ENCODE results near the gene SKP2. TPM values are rescaled to one million over a fixed set of nuclear protein-coding genes. Genes with fewer than 3 reads are reported as not detected.

The SKP2 gene
- total and polyA plus RNA-seq, 2 donors from 2014 or later: 3.4 to 10.9 TPM

DNA sequence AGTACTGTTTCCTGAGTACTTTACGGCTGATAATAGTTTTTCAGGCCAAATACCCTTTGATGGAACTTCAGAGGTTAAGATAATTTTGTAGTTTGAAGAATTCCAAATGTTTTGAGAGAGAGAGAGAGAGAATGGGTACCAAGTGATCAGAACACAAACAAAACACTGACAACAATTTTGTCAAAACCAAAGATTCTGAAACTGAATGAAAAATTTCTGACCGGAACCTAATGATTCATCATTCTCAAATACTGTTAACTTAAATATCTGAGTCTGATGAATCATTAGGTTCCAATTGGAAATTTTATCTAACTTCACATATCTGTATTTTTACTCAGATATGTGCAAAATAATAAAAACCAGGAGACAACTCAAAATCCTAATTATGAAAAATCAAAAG is 4.2 kb upstream of the SKP2 start:
- H3K9ac ChIP-seq (ENCODE audit: low read length in 3 of 3): no peak overlapping the region
- DNase-seq: no peak
- peaks cover 2 to 8% (median 4%) of the 10 kb centered on the region in 3 donors for H3K4me1 ChIP-seq (ENCODE audit: control insufficient read depth in 2 of 3, insufficient read depth in 2 of 3, low read depth in 1 of 3, low read length in 3 of 3)
- H3K4me3 ChIP-seq (ENCODE audit: low read length in 3 of 3): no peak overlapping the region
- no peak for FAIRE-seq
- no peak overlapping the region for H3K27ac ChIP-seq (ENCODE audit: low read depth in 2 of 2, low read length in 2 of 2)
- no peaks in the 10 kb centered on the region for H3K36me3 ChIP-seq (ENCODE audit: control insufficient read depth in 2 of 3, insufficient read depth in 3 of 3, low read length in 3 of 3)
- no peaks in the 10 kb centered on the region for H3K9me3 ChIP-seq (ENCODE audit: control insufficient read depth in 2 of 3, insufficient read depth in 1 of 3, low read length in 3 of 3)
- no peaks in the 10 kb centered on the region for H3K27me3 ChIP-seq (ENCODE audit: control insufficient read depth, insufficient read depth, low read length)
- intact Hi-C loops (cut with DNase I): no loop called here
- TF ChIP-seq, protein P1, sequence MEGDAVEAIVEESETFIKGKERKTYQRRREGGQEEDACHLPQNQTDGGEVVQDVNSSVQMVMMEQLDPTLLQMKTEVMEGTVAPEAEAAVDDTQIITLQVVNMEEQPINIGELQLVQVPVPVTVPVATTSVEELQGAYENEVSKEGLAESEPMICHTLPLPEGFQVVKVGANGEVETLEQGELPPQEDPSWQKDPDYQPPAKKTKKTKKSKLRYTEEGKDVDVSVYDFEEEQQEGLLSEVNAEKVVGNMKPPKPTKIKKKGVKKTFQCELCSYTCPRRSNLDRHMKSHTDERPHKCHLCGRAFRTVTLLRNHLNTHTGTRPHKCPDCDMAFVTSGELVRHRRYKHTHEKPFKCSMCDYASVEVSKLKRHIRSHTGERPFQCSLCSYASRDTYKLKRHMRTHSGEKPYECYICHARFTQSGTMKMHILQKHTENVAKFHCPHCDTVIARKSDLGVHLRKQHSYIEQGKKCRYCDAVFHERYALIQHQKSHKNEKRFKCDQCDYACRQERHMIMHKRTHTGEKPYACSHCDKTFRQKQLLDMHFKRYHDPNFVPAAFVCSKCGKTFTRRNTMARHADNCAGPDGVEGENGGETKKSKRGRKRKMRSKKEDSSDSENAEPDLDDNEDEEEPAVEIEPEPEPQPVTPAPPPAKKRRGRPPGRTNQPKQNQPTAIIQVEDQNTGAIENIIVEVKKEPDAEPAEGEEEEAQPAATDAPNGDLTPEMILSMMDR (IDR thresholded peaks at IDR 0.05; ENCODE audit: borderline replicate concordance, extremely low read depth, insufficient read depth): no peak

- DNase-seq: peak; percentile 50 to 79 (median 70)
- H3K9ac ChIP-seq (ENCODE audit: low read length in 3 of 3): peak overlapping the region; percentile 58 to 81 (median 80)
- TF ChIP-seq, protein P1 (IDR thresholded peaks at IDR 0.05; ENCODE audit: borderline replicate concordance, extremely low read depth, insufficient read depth): no peak
- peak overlapping the region; percentile 76 to 99 (median 98) for H3K4me3 ChIP-seq (ENCODE audit: low read length in 3 of 3)
- no peak overlapping the region for H3K27ac ChIP-seq (ENCODE audit: low read depth in 2 of 2, low read length in 2 of 2)
- H3K27me3 ChIP-seq (ENCODE audit: control insufficient read depth, insufficient read depth, low read length): no peaks in the 10 kb centered on the region
- intact Hi-C loops (cut with DNase I): no loop called here
- no peaks in the 10 kb centered on the region for H3K9me3 ChIP-seq (ENCODE audit: control insufficient read depth in 2 of 3, insufficient read depth in 1 of 3, low read length in 3 of 3)
- FAIRE-seq: no peak
- peaks cover 2 to 10% (median 7%) of the 10 kb centered on the region in 3 donors for H3K4me1 ChIP-seq (ENCODE audit: control insufficient read depth in 2 of 3, insufficient read depth in 2 of 3, low read depth in 1 of 3, low read length in 3 of 3)
- H3K36me3 ChIP-seq (ENCODE audit: control insufficient read depth in 2 of 3, insufficient read depth in 3 of 3, low read length in 3 of 3): no peaks in the 10 kb centered on the region
Measured at GRCh38 chr5:36150676-36151433, 1.1 kb upstream of the SKP2 start.

GRCh38 chr5:36152324-36153297 is 700 bp downstream of the SKP2 start:
- no peak overlapping the region for H3K27ac ChIP-seq (ENCODE audit: low read depth in 2 of 2, low read length in 2 of 2)
- H3K27me3 ChIP-seq (ENCODE audit: control insufficient read depth, insufficient read depth, low read length): no peaks in the 10 kb centered on the region
- H3K36me3 ChIP-seq (ENCODE audit: control insufficient read depth in 2 of 3, insufficient read depth in 3 of 3, low read length in 3 of 3): peaks cover 0 to 2% (median 0%) of the 10 kb centered on the region in 3 donors
- TF ChIP-seq, protein P1 (IDR thresholded peaks at IDR 0.05; ENCODE audit: borderline replicate concordance, extremely low read depth, insufficient read depth): no peak
- peak overlapping the region; percentile 83 to 97 (median 93) for H3K9ac ChIP-seq (ENCODE audit: low read length in 3 of 3)
- peak overlapping the region; percentile 98 to 99 (median 98) for H3K4me3 ChIP-seq (ENCODE audit: low read length in 3 of 3)
- intact Hi-C loops (cut with DNase I): no loop called here
- no peak for FAIRE-seq
- peaks cover 2 to 10% (median 7%) of the 10 kb centered on the region in 3 donors for H3K4me1 ChIP-seq (ENCODE audit: control insufficient read depth in 2 of 3, insufficient read depth in 2 of 3, low read depth in 1 of 3, low read length in 3 of 3)
- no peaks in the 10 kb centered on the region for H3K9me3 ChIP-seq (ENCODE audit: control insufficient read depth in 2 of 3, insufficient read depth in 1 of 3, low read length in 3 of 3)
- peak; percentile 20 to 70 (median 51) for DNase-seq

All from kidney (tissue), 14 donors.